NCI-H748 (cell line): ENCODE data around the gene RPS4Y1.
"Not testable (repeated sequence)": the region's sequence is repeated elsewhere in the genome, so short reads cannot be mapped to it uniquely, and the experiment has no call there.

Source experiments
- DNase-seq: peaks from one replicate; lab custom pipeline; 2025; ENCODE audit not compliant: unreplicated experiment; lab: John Stamatoyannopoulos, UW

The RPS4Y1 gene

GRCh38 chrY:2841471-2841893 is at the start of gene RPS4Y1:
TSS of gene RPS4Y1 (plus strand) at chrY:2841602. CDS start at chrY:2841625, 23 bp downstream.
- DNase-seq: no peak

- no peak for DNase-seq
These were observed 44.4 kb upstream of the RPS4Y1 start for GRCh38 chrY:2796977-2797523.

GRCh38 chrY:2797991-2798390 is 43.4 kb upstream of the RPS4Y1 start:
- DNase-seq: no peak

GRCh38 chrY:2800246-2800645 is 41.2 kb upstream of the RPS4Y1 start:
- DNase-seq: no peak

GRCh38 chrY:2817146-2817896 is 24.1 kb upstream of the RPS4Y1 start:
- not testable (repeated sequence) for DNase-seq

- no peak for DNase-seq
These were observed 16.9 kb upstream of the RPS4Y1 start for GRCh38 chrY:2824471-2824870.

- DNase-seq: no peak
These were observed 12.9 kb upstream of the RPS4Y1 start for GRCh38 chrY:2828497-2828896.

- DNase-seq: no peak
These were observed 6.2 kb upstream of the RPS4Y1 start for GRCh38 chrY:2835230-2835629.

GRCh38 chrY:2837078-2837477 is 4.3 kb upstream of the RPS4Y1 start:
- no peak for DNase-seq

- no peak for DNase-seq
These were observed 3.5 kb upstream of the RPS4Y1 start for GRCh38 chrY:2837932-2838331.

- no peak for DNase-seq
These were observed 5.4 kb downstream of the RPS4Y1 start for GRCh38 chrY:2846791-2847190.

GRCh38 chrY:2848384-2848783 is 7.0 kb downstream of the RPS4Y1 start:
- DNase-seq: no peak

GRCh38 chrY:2849368-2849767 is 8.0 kb downstream of the RPS4Y1 start:
- DNase-seq: no peak

GRCh38 chrY:2854145-2854774 is 12.9 kb downstream of the RPS4Y1 start:
- DNase-seq: no peak

GRCh38 chrY:2857068-2857467 is 15.7 kb downstream of the RPS4Y1 start:
- DNase-seq: no peak

- no peak for DNase-seq
These were observed 16.3 kb downstream of the RPS4Y1 start for GRCh38 chrY:2857686-2858085.

GRCh38 chrY:2859782-2860181 is 18.4 kb downstream of the RPS4Y1 start:
- no peak for DNase-seq

GRCh38 chrY:2860511-2860910 is 19.1 kb downstream of the RPS4Y1 start:
- DNase-seq: no peak

- DNase-seq: no peak
These were observed 25.2 kb downstream of the RPS4Y1 start for GRCh38 chrY:2866581-2866980.

GRCh38 chrY:2867469-2867868 is 26.1 kb downstream of the RPS4Y1 start:
- DNase-seq: no peak

GRCh38 chrY:2868035-2868607 is 26.7 kb downstream of the RPS4Y1 start:
- DNase-seq: no peak

GRCh38 chrY:2872234-2872633 is 30.8 kb downstream of the RPS4Y1 start:
- DNase-seq: not testable (repeated sequence)
